Measurements from ENCODE around the gene ICOS. TPM values are rescaled to one million over a fixed set of nuclear protein-coding genes. Genes with fewer than 3 reads are reported as not detected.

Gene ICOS
- total and polyA plus RNA-seq, 9 of the 15 experiments (the other 6 are each of a cell fraction or from before 2014, with no cell fraction given) = not detected

DNA sequence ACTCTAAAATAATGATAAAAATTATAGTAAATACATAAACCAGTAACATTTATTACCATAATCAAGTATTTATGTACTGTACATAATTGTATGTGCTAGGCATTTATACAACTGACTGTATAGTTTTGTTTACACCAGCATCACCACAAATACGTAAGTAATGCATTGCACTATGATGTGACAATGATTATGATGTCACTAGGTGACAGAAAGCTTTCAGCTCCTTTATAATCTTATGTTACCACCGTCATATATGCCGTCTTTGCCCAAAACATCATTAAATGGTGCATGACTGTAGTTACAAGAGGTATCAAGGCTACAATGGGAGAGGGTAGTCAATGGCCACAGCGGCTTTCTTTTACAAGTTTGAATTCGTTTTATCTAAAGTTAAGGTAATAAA lies 60.1 kb downstream of the ICOS start:
- ATAC-seq = no peak
- Histone ChIP-seq H3K9me3 (replicated peaks; ENCODE audit: control insufficient read depth, insufficient read depth, low read depth, low read length) (no peaks in the 10 kb centered on the region), H3K4me2 (ENCODE audit: insufficient read depth, low read length) (no peak overlapping the region), H3K9ac (ENCODE audit: insufficient read depth in 1 of 2, low read depth in 2 of 2, low read length in 2 of 2) (no peak overlapping the region), H3K36me3 (ENCODE audit: control insufficient read depth, insufficient read depth, low read length) (no peaks in the 10 kb centered on the region), H3K9me1 (ENCODE audit: control insufficient read depth, insufficient read depth, low read length) (no peaks in the 10 kb centered on the region), H3K4me3 (no peak overlapping the region), H3K4me1 (replicated peaks in 1 of 2; ENCODE audit: control insufficient read depth in 2 of 2, insufficient read depth in 2 of 2, low read length in 2 of 2) (no peaks in the 10 kb centered on the region), H3K27me3 (ENCODE audit: control insufficient read depth in 2 of 2, insufficient read depth in 2 of 2, low read length in 2 of 2) (no peaks in the 10 kb centered on the region), H4K20me1 (replicated peaks; ENCODE audit: control insufficient read depth, insufficient read depth, low read length) (no peaks in the 10 kb centered on the region; the same call in 1 of the 2 replicates), H3K27ac (ENCODE audit: extremely low read depth, low read depth, low read length) (no peak overlapping the region), H3K79me2 (ENCODE audit: control insufficient read depth, insufficient read depth, low read length) (no peaks in the 10 kb centered on the region), H2AFZ (ENCODE audit: low read depth, low read length) (no peak overlapping the region)
- ChIA-PET POLR2A (no interaction called here), CTCF (ENCODE audit: low intra/inter-chr PET ratio) (no interaction called here)
- no peak for TF ChIP-seq ZNF253 (CRISPR knock-in tag; conservative IDR thresholded peaks at IDR 0.05)
- TF ChIP-seq ZNF23 (CRISPR knock-in tag; IDR thresholded peaks at IDR 0.05) = no peak
- no peak for TF ChIP-seq CBFA2T3 (IDR thresholded peaks at IDR 0.05)
- TF ChIP-seq, protein P1, sequence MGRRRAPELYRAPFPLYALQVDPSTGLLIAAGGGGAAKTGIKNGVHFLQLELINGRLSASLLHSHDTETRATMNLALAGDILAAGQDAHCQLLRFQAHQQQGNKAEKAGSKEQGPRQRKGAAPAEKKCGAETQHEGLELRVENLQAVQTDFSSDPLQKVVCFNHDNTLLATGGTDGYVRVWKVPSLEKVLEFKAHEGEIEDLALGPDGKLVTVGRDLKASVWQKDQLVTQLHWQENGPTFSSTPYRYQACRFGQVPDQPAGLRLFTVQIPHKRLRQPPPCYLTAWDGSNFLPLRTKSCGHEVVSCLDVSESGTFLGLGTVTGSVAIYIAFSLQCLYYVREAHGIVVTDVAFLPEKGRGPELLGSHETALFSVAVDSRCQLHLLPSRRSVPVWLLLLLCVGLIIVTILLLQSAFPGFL (CRISPR knock-in tag; IDR thresholded peaks at IDR 0.05) = no peak
- TF ChIP-seq, protein P2, sequence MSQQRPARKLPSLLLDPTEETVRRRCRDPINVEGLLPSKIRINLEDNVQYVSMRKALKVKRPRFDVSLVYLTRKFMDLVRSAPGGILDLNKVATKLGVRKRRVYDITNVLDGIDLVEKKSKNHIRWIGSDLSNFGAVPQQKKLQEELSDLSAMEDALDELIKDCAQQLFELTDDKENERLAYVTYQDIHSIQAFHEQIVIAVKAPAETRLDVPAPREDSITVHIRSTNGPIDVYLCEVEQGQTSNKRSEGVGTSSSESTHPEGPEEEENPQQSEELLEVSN (IDR thresholded peaks at IDR 0.05; ENCODE audit: borderline replicate concordance in 1 of 2, extremely low read depth in 1 of 2, insufficient read depth in 1 of 2, insufficient read length in 1 of 2, low read depth in 1 of 2, low read length in 1 of 2, poor library complexity in 1 of 2, severe bottlenecking in 1 of 2) = no peak
- TF ChIP-seq NFIX (CRISPR knock-in tag; IDR thresholded peaks at IDR 0.05; ENCODE audit: low read depth) = no peak
- no peak for TF ChIP-seq CHD2 (IDR thresholded peaks at IDR 0.05; ENCODE audit: low read depth, low read length)
- TF ChIP-seq RBM34 (IDR thresholded peaks at IDR 0.05; ENCODE audit: borderline replicate concordance, insufficient read depth, low read length) = no peak
- no peak for TF ChIP-seq PTRF (tag; IDR thresholded peaks at IDR 0.05)
- no peak for TF ChIP-seq SREBF1 (IDR thresholded peaks at IDR 0.05; ENCODE audit: borderline replicate concordance, low read depth, low read length)
- TF ChIP-seq C11orf30 (IDR thresholded peaks at IDR 0.05; ENCODE audit: low read depth) = no peak
- TF ChIP-seq ZNF668 (CRISPR knock-in tag; IDR thresholded peaks at IDR 0.05) = no peak
- TF ChIP-seq ZNF79 (CRISPR knock-in tag; IDR thresholded peaks at IDR 0.05; ENCODE audit: low read depth) = no peak
- TF ChIP-seq, protein P3, sequence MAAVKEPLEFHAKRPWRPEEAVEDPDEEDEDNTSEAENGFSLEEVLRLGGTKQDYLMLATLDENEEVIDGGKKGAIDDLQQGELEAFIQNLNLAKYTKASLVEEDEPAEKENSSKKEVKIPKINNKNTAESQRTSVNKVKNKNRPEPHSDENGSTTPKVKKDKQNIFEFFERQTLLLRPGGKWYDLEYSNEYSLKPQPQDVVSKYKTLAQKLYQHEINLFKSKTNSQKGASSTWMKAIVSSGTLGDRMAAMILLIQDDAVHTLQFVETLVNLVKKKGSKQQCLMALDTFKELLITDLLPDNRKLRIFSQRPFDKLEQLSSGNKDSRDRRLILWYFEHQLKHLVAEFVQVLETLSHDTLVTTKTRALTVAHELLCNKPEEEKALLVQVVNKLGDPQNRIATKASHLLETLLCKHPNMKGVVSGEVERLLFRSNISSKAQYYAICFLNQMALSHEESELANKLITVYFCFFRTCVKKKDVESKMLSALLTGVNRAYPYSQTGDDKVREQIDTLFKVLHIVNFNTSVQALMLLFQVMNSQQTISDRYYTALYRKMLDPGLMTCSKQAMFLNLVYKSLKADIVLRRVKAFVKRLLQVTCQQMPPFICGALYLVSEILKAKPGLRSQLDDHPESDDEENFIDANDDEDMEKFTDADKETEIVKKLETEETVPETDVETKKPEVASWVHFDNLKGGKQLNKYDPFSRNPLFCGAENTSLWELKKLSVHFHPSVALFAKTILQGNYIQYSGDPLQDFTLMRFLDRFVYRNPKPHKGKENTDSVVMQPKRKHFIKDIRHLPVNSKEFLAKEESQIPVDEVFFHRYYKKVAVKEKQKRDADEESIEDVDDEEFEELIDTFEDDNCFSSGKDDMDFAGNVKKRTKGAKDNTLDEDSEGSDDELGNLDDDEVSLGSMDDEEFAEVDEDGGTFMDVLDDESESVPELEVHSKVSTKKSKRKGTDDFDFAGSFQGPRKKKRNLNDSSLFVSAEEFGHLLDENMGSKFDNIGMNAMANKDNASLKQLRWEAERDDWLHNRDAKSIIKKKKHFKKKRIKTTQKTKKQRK (IDR thresholded peaks at IDR 0.05; ENCODE audit: borderline replicate concordance, low read depth, low read length) = no peak
- TF ChIP-seq ZNF507 (tag; conservative IDR thresholded peaks at IDR 0.05) = no peak
- no peak for FAIRE-seq
- intact Hi-C loops (cut with micrococcal nuclease) (no loop called here), in situ Hi-C loops (cut with MboI) (no loop called here)
- BruUV-seq (replicated peaks) = no TSS peak
- WGBS (ENCODE audit: insufficient coverage, low coverage, missing lambda C conversion rate) = 0% methylated on average over 5 of the region's 5 CpGs
- no peak for DNase-seq (ENCODE audit: extremely low read depth in 1 of 4, low spot score in 3 of 4)

Measured in K562 (cell line).